ENCODE results near the gene RRP1. TPM values are rescaled to one million over a fixed set of nuclear protein-coding genes. Genes with fewer than 3 reads are reported as not detected.

RRP1 gene
- total and polyA plus RNA-seq, 2 of the 13 experiments (the other 11 are each of a cell fraction or from before 2014, with no cell fraction given), result 20.1 to 35.1 TPM

GRCh38 chr21:43744725-43745124, 44.7 kb upstream of the RRP1 start:
- intact Hi-C loops (cut with micrococcal nuclease; ENCODE audit: unreplicated experiment) (no loop called here), in situ Hi-C loops (cut with HindIII; ENCODE audit: extremely low pct_ligation_motif_present, low pct_unique_long_range_greater_than_20kb) (no loop called here)
- Histone ChIP-seq H3K4me3 (replicated peaks in 1 of 3; ENCODE audit: insufficient read depth in 1 of 3, low read depth in 2 of 3, low read length in 3 of 3) (no peak overlapping the region), H3K36me3 (replicated peaks in 1 of 2; ENCODE audit: control insufficient read depth in 1 of 2, insufficient read depth in 2 of 2, low read length in 2 of 2) (peaks cover 30 to 56% of the 10 kb centered on the region in 2 experiments), H3K9ac (ENCODE audit: insufficient read depth, low read depth, low read length) (no peak overlapping the region), H2AFZ (ENCODE audit: low read length) (no peak overlapping the region), H3K27ac (ENCODE audit: extremely low read length, insufficient read depth, low read length) (no peak overlapping the region), H3K27me3 (ENCODE audit: control insufficient read depth in 1 of 2, insufficient read depth in 2 of 2, low read length in 2 of 2) (no peaks in the 10 kb centered on the region), H3K9me3 (ENCODE audit: low read length) (no peaks in the 10 kb centered on the region), H3K79me2 (ENCODE audit: insufficient read depth, low read length) (no peaks in the 10 kb centered on the region), H4K20me1 (ENCODE audit: insufficient read depth, low read length) (0 out of 2 replicates have a peak, but pooled peaks cover 2% of the 10 kb centered on the region), H3K4me1 (ENCODE audit: insufficient read depth, low read length) (no peaks in the 10 kb centered on the region), H3K4me2 (ENCODE audit: low read depth, low read length) (no peak overlapping the region)
- no peak for TF ChIP-seq NR1H2 (CRISPR knock-in tag; IDR thresholded peaks at IDR 0.05; ENCODE audit: borderline replicate concordance, low read depth)
- TF ChIP-seq SUZ12 (IDR thresholded peaks at IDR 0.05; ENCODE audit: low read depth, low read length), result no peak
- DNase-seq (ENCODE audit: low spot score) (no peak), FAIRE-seq (no peak), ATAC-seq (no peak)
- 97% methylated on average over 16 of the region's 18 CpGs for WGBS (ENCODE audit: low lambda C conversion rate)
- ChIA-PET POLR2A (no interaction called here), CTCF (ENCODE audit: low intra/inter-chr PET ratio, low total read pairs) (no interaction called here)
- TSS peak; percentile 54 for BruUV-seq (replicated peaks)

GRCh38 chr21:43745772-43746517, 43.4 kb upstream of the RRP1 start:
- no peaks in the 10 kb centered on the region for H3K27me3 ChIP-seq (ENCODE audit: control insufficient read depth in 1 of 2, insufficient read depth in 2 of 2, low read length in 2 of 2)
- no peaks in the 10 kb centered on the region for H3K79me2 ChIP-seq (ENCODE audit: insufficient read depth, low read length)
- H3K9ac ChIP-seq (ENCODE audit: insufficient read depth, low read depth, low read length), result no peak overlapping the region
- CTCF ChIA-PET (ENCODE audit: low intra/inter-chr PET ratio, low total read pairs), result no interaction called here
- 97% methylated on average over 16 of the region's 16 CpGs for WGBS (ENCODE audit: low lambda C conversion rate)
- ATAC-seq (no peak), FAIRE-seq (no peak), DNase-seq (ENCODE audit: low spot score) (no peak)
- H3K9me3 ChIP-seq (ENCODE audit: low read length), result no peaks in the 10 kb centered on the region
- no peaks in the 10 kb centered on the region for H4K20me1 ChIP-seq (ENCODE audit: insufficient read depth, low read length)
- H3K36me3 ChIP-seq (replicated peaks in 1 of 2; ENCODE audit: control insufficient read depth in 1 of 2, insufficient read depth in 2 of 2, low read length in 2 of 2), result peaks cover 37 to 65% of the 10 kb centered on the region in 2 experiments
- no TSS peak for BruUV-seq (replicated peaks)
- no peaks in the 10 kb centered on the region for H3K4me1 ChIP-seq (ENCODE audit: insufficient read depth, low read length)
- no peak overlapping the region for H2AFZ ChIP-seq (ENCODE audit: low read length)
- intact Hi-C loops (cut with micrococcal nuclease; ENCODE audit: unreplicated experiment) (no loop called here), in situ Hi-C loops (cut with HindIII; ENCODE audit: extremely low pct_ligation_motif_present, low pct_unique_long_range_greater_than_20kb) (no loop called here)
- H3K4me3 ChIP-seq (replicated peaks in 1 of 3; ENCODE audit: insufficient read depth in 1 of 3, low read depth in 2 of 3, low read length in 3 of 3), result no peak overlapping the region
- no peak overlapping the region for H3K4me2 ChIP-seq (ENCODE audit: low read depth, low read length)
- POLR2A ChIA-PET, result interaction anchor here (1.4 kb wide), 1 partner anchor 43 kb away, joined by 3 read pairs; no protein-coding TSS in a partner anchor
- H3K27ac ChIP-seq (ENCODE audit: extremely low read length, insufficient read depth, low read length), result no peak overlapping the region
- TF ChIP-seq ZNF687 (CRISPR knock-in tag; IDR thresholded peaks at IDR 0.05), result no peak
- no peak for TF ChIP-seq TAF1 (CRISPR knock-in tag; IDR thresholded peaks at IDR 0.05)
- no peak for TF ChIP-seq CREBL2 (CRISPR knock-in tag; IDR thresholded peaks at IDR 0.05; ENCODE audit: borderline replicate concordance)
- no peak for TF ChIP-seq ZNF703 (CRISPR knock-in tag; IDR thresholded peaks at IDR 0.05; ENCODE audit: borderline replicate concordance)
- TF ChIP-seq KAT7 (CRISPR knock-in tag; IDR thresholded peaks at IDR 0.05; ENCODE audit: borderline replicate concordance), result no peak
- no peak for TF ChIP-seq DDIT3 (CRISPR knock-in tag; IDR thresholded peaks at IDR 0.05)
- TF ChIP-seq ZNF720 (CRISPR knock-in tag; IDR thresholded peaks at IDR 0.05), result no peak
- TF ChIP-seq GRHL1 (CRISPR knock-in tag; conservative IDR thresholded peaks at IDR 0.05), result no peak
